HG03039 (cell line): Measurements from ENCODE around the gene C4orf54.
A peak's percentile ranks its signal among the peaks of the same experiment; 100 is the strongest.

Experiments
- ATAC-seq: cut with Tn5 transposase; IDR thresholded peaks from one replicate; pipeline ENCODE4 v1.9.1; 2021; ENCODE audit warnings: mild to moderate bottlenecking, moderate library complexity; ENCODE audit not compliant: unreplicated experiment

Gene C4orf54

DNA sequence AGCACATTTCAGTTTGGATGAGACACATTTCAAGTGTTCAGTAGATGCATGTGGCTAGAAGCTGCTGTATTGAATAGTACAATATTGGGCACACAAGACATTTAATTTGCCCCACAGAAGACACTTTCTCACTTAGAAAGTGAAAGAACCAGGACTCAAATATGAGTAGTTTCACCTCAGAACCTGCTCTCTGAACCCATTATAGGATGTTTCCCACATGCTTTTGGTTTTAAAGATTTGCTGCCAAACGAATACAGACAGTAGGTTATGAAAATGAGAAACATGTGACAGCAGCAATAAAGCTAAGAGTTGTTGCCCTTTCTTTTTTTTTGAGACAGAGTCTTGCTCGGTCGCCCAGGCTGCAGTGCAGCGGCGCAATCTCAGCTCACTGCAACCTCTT lies 32.3 kb downstream of the C4orf54 start:
- no peak for ATAC-seq

DNA sequence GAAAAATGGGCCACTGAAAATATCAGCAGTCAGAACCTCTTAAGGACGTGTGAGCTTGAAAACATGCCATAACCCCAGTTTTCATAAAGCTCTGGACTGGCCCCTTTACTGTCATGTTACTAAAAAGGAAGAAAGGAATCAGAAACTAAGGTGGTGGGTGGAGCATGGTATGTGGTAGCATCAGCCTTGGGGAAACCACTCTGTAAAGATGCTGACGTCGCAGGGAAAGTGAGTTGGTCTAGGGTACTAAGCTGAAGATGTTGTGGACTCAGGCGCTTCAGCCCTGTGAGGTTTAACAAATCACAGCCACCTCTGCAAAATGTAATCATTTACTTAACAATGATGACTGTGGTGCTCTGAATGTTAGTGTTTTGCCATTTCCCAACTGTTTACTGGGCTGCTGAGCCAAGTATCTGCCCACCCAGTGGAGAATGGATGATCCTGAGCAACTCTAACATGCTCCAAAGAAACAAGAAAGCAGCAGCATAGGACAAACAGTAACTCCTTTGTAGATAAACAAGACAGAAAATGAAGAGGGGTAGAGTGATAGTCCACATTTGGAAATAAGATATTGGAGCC lies 33.4 kb downstream of the C4orf54 start:
- ATAC-seq: peak; percentile 65

DNA sequence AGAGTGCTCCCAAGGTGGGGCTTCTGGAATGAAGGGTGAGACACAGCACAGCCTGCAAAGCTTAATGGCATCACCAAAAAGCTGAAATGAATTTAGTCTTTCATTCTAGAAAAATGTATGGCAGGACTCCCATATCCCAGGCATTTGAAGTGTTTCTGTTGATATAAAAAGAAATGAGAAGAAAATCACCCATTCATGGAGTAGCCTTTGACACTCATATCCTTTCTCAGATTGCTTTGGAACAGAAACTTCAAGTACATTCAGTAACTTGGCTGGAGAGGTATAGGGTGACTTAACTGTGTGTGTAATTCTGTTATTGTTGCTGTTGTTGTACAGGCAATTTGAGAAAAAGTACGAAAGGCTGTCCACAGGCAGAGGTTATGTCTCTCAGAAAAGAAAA lies 35.3 kb downstream of the C4orf54 start:
- no peak for ATAC-seq

DNA sequence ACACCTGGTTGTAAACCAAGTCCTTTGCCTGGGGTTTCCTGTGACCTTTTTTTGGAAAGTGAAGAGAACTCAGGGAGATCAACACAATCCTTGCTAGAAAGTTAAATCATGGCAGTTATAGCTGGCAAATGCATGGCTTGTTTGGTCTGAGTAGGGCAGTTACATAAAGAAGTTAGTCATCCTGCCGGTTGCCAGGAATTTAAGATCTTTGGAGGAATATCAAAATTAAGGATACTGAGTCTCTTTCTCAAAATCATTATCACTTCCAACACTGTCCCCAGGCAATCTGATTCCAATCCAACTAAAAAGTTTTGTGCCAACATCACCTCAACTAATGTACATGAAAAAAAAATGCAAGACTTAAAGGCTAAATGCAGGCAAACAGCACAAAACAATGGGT lies 40.3 kb downstream of the C4orf54 start:
- no peak for ATAC-seq

DNA sequence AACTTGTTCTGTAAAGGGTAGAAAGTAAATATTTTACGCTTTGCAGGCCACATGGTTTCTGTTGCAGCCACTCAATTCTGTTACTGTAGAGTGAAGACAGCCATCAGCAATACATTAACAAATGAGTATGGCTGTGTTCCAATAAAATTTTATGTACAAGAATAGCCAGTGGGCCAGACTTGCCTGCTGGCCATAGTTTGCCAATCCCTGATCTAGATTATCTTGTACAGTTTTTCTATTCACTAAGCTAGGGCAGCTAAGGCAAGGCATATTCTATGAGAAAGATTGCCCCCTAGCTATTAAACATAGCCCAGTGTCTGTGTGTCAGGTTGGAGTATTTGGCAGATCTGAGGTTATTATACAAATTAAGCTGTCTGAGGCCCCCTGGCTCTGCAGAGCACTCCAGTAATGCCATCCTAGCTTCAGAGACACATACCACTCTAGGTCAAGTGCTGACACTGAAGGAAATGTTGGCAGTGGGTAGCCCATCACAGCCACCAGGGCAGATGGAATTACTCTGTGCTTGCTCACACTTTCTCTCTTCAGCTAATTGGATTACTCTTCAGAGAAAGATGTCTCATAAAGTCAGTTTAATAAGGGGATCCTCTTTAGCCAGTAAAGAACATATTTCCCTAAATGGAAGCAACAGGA lies 42.3 kb downstream of the C4orf54 start:
- no peak for ATAC-seq

DNA sequence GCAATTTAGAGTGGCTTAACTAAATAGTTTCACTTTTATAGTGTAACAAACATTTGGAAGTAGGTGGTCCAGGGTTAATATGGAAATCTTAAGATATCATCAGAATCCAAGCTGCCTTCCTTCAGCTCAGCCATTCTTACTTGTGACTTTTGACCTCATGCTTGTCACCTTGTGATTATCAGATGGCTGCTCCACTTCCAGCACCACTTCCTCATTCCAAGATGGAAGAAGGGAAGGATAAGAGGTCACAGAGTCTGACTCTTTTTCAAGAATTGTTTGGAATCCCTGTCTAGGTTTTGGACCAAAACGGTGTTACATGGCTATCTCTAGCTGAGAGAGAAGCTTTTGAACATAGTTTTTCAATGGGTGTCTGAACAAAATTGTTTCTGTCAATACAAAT lies 43.1 kb downstream of the C4orf54 start:
- no peak for ATAC-seq

DNA sequence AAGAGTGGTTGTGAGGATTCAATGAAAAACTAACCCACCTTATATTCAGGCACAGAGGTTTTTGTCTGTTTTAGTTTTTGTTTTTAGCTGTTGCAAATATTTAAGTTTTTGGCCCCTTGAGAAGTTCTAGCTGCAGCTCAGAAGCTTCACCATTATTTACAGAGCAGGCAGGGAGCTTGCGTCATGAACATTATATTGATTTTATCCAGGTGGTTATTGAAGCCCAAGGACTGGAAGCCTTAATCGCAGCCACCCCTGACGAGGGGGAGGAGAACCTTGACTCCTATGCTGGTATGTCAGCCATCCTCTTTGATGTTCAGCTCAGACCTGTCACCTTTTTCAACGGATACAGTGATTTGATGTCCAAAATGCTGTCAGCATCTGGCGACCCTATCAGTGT lies 44.9 kb downstream of the C4orf54 start:
- no peak for ATAC-seq

DNA sequence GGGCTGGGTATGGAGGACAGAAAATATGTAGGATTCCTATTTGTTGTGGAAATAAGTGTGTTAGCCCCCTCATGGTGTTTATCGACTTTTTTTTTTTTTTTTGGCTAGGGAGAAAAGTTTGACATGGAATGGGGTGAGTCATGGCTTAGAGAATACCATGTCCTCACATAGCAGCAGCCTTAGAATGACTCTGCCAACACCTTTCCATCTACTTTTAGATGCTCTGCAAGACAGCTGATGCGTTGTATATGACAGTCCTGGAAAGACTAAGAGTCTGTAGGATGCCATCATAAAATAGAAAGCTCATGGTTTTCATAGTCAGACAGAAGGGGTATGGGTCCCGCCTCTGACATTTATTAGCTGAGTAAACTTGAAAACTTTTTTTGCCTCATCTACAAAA lies 45.3 kb downstream of the C4orf54 start:
- no peak for ATAC-seq

DNA sequence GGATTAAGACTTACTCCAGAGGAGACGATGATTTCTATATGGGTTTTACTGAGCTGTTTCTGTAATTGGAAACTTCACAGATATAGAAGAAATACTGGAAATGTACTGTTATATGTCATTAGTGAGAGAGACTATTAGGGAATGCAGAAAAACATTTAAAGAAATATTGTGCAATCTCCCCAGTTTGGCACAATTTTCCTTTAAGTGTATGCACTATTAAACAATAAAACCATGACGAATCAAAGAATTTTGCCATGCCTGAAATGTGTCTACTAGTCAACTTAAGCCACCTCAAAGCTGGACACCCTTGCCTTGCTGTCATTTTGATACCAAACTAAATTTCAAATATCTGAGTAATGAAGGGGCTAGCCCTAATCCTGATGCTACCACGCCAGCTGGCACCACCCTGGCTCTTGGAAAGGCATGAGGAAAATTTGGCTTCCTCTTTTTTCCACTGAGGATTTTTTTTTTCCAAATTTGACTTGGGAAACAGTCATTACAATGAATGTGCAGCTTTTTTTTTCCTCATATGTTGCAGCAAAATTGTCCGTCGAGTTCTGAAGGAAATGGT lies 46.9 kb downstream of the C4orf54 start:
- no peak for ATAC-seq

DNA sequence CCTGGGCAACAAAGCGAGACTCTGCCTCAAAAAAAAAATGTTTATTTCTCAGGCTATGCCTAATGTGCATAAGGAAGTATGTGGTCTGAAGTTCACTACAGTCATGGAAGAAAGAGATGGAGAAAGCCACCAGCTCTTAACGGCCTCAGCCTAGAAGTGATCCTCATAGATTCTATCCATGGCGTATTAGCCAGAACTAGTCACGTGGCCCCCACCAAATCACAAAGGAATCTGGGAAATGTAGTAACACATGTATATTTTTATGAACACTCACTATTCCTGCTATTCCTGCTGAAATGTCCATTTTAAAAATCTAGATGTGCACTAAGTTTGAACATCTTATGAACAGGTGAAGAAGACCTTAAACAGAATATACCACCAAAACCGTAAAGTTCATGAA lies 49.2 kb downstream of the C4orf54 start:
- ATAC-seq: no peak
